ENCODE measurements around the gene GDPD4.

GRCh38 chr11:77214557-77214956, 86.9 kb downstream of the GDPD4 start:
- no peak for TF ChIP-seq FOXK2 (IDR thresholded peaks at IDR 0.05)
- TF ChIP-seq ARNT (IDR thresholded peaks at IDR 0.05), result no peak
- TF ChIP-seq SUZ12 (IDR thresholded peaks at IDR 0.05), result no peak
- TF ChIP-seq SP1 (IDR thresholded peaks at IDR 0.05), result no peak
- TF ChIP-seq BHLHE40 (IDR thresholded peaks at IDR 0.05; ENCODE audit: borderline replicate concordance), result no peak
- no peak for TF ChIP-seq FOXA1 (IDR thresholded peaks at IDR 0.05)
